Measurements from ENCODE around the gene BORCS6. TPM values are rescaled to one million over a fixed set of nuclear protein-coding genes. Genes with fewer than 3 reads are reported as not detected.

BORCS6 gene
- total RNA-seq, 1 donor = 9.4 TPM

- Histone ChIP-seq H3K4me2 (ENCODE audit: insufficient read depth, low read length) (peak overlapping the region; percentile 90), H3K27me3 (ENCODE audit: insufficient read depth, low read length) (peaks cover 2% of the 10 kb centered on the region), H3K4me1 (ENCODE audit: insufficient read depth, low read length) (peaks cover 40% of the 10 kb centered on the region), H3K27ac (ENCODE audit: low read depth, low read length) (peak overlapping the region; percentile 76), H2AFZ (ENCODE audit: low read length) (no peak overlapping the region), H3K36me3 (ENCODE audit: insufficient read depth, low read length) (no peaks in the 10 kb centered on the region), H3K79me2 (ENCODE audit: insufficient read depth, low read length) (peaks cover 17% of the 10 kb centered on the region), H4K20me1 (ENCODE audit: insufficient read depth, low read length) (peaks cover 17% of the 10 kb centered on the region), H3K9me3 (ENCODE audit: low read depth, low read length) (no peaks in the 10 kb centered on the region), H3K4me3 (ENCODE audit: insufficient read depth, low read length) (peak overlapping the region; percentile 93)
- peak; percentile 94 for DNase-seq (ENCODE audit: insufficient read length, low spot score, missing footprints)
- peak; percentile 6 for TF ChIP-seq CTCF (IDR thresholded peaks at IDR 0.05; ENCODE audit: extremely low read depth, low read depth, low read length)
Observed at GRCh38 chr17:8187517-8188262, 2.3 kb downstream of the BORCS6 start.

- peak; percentile 93 for DNase-seq (ENCODE audit: insufficient read length, low spot score, missing footprints)
- H3K27me3 ChIP-seq (ENCODE audit: insufficient read depth, low read length) = peaks cover 4% of the 10 kb centered on the region
- H3K4me2 ChIP-seq (ENCODE audit: insufficient read depth, low read length) = peak overlapping the region; percentile 90
- H3K36me3 ChIP-seq (ENCODE audit: insufficient read depth, low read length) = no peaks in the 10 kb centered on the region
- peaks cover 17% of the 10 kb centered on the region for H4K20me1 ChIP-seq (ENCODE audit: insufficient read depth, low read length)
- H3K9me3 ChIP-seq (ENCODE audit: low read depth, low read length) = no peaks in the 10 kb centered on the region
- H3K79me2 ChIP-seq (ENCODE audit: insufficient read depth, low read length) = peaks cover 17% of the 10 kb centered on the region
- H3K4me1 ChIP-seq (ENCODE audit: insufficient read depth, low read length) = peaks cover 33% of the 10 kb centered on the region
- H3K27ac ChIP-seq (ENCODE audit: low read depth, low read length) = peak overlapping the region; percentile 76
- H3K4me3 ChIP-seq (ENCODE audit: insufficient read depth, low read length) = peak overlapping the region; percentile 90
- no peak for TF ChIP-seq CTCF (IDR thresholded peaks at IDR 0.05; ENCODE audit: extremely low read depth, low read depth, low read length)
- peak overlapping the region; percentile 94 for H2AFZ ChIP-seq (ENCODE audit: low read length)
Observed at GRCh38 chr17:8186787-8187516, 3.0 kb downstream of the BORCS6 start.

GRCh38 chr17:8186446-8186786 lies 3.6 kb downstream of the BORCS6 start:
- H3K4me2 ChIP-seq (ENCODE audit: insufficient read depth, low read length) = peak overlapping the region; percentile 90
- peak overlapping the region; percentile 94 for H2AFZ ChIP-seq (ENCODE audit: low read length)
- peaks cover 17% of the 10 kb centered on the region for H3K79me2 ChIP-seq (ENCODE audit: insufficient read depth, low read length)
- no peaks in the 10 kb centered on the region for H3K9me3 ChIP-seq (ENCODE audit: low read depth, low read length)
- H4K20me1 ChIP-seq (ENCODE audit: insufficient read depth, low read length) = peaks cover 17% of the 10 kb centered on the region
- TF ChIP-seq CTCF (IDR thresholded peaks at IDR 0.05; ENCODE audit: extremely low read depth, low read depth, low read length) = peak; percentile 35
- H3K36me3 ChIP-seq (ENCODE audit: insufficient read depth, low read length) = no peaks in the 10 kb centered on the region
- peak overlapping the region; percentile 90 for H3K4me3 ChIP-seq (ENCODE audit: insufficient read depth, low read length)
- H3K27ac ChIP-seq (ENCODE audit: low read depth, low read length) = peak overlapping the region; percentile 76
- H3K4me1 ChIP-seq (ENCODE audit: insufficient read depth, low read length) = peaks cover 30% of the 10 kb centered on the region
- peaks cover 4% of the 10 kb centered on the region for H3K27me3 ChIP-seq (ENCODE audit: insufficient read depth, low read length)
- DNase-seq (ENCODE audit: insufficient read length, low spot score, missing footprints) = no peak
